H1 (cell line): ENCODE measurements around the gene MEI1. TPM values are rescaled to one million over a fixed set of nuclear protein-coding genes. Genes with fewer than 3 reads are reported as not detected.

ENCODE experiments used
- CTCF ChIA-PET: fragments of 300-600 bp; sonication (Branson Sonifier 250); formaldehyde crosslinking; loops from one replicate; lab custom pipeline; 2021; ENCODE audit not compliant: partially characterized antibody; lab: Charles Lee
- POLR2A ChIA-PET: fragments of 300-600 bp; sonication (Branson Sonifier 250); formaldehyde crosslinking; loops from one replicate; lab custom pipeline; 2021; ENCODE audit warnings: inconsistent platforms; ENCODE audit not compliant: partially characterized antibody; lab: Charles Lee
- DNase-seq, 2 experiments: peaks; one replicate each; pipeline versions ENCODE4 v3.0.0 to v3.0.0-alpha.2; 2010 to 2022; ENCODE audit warnings: low spot score in 2 of 2, low read depth in 1 of 2, mixed read lengths in 1 of 2
- FAIRE-seq: peaks from 2 replicates; lab custom pipeline; 2011; peaks lifted over from hg19 to GRCh38; lab: Jason Lieb, UNC
- H2AFZ ChIP-seq: 2 replicates; pipeline ENCODE4 v1.8.1; 2012; ENCODE audit warnings: low read length, inconsistent platforms
- H2AK5ac ChIP-seq: 2 replicates; pipeline ENCODE4 v1.6.1; 2013; ENCODE audit warnings: low read depth, low read length
- H2BK120ac ChIP-seq: replicated peaks from 2 replicates; pipeline ENCODE3; 2013; ENCODE audit warnings: low read depth, low read length, inconsistent platforms
- H2BK12ac ChIP-seq: 2 replicates; pipeline ENCODE4 v1.6.1; 2013; ENCODE audit warnings: low read depth, low read length
- H2BK15ac ChIP-seq: 2 replicates; pipeline ENCODE4 v1.6.1; 2013; ENCODE audit warnings: low read length
- H2BK20ac ChIP-seq: 2 replicates; pipeline ENCODE4 v1.6.1; 2013; ENCODE audit warnings: low read length
- H2BK5ac ChIP-seq: 2 replicates; pipeline ENCODE4 v1.6.1; 2013; ENCODE audit warnings: low read depth, low read length
- H3K14ac ChIP-seq: 2 replicates; pipeline ENCODE4 v1.6.1; 2013; ENCODE audit warnings: inconsistent platforms; ENCODE audit not compliant: insufficient read length
- H3K18ac ChIP-seq: 2 replicates; pipeline ENCODE4 v1.6.1; 2013; ENCODE audit warnings: low read length; ENCODE audit errors: extremely low read depth
- H3K23ac ChIP-seq: 2 replicates; pipeline ENCODE4 v1.6.1; 2013; ENCODE audit warnings: inconsistent platforms; ENCODE audit not compliant: insufficient read length
- H3K23me2 ChIP-seq: 2 replicates; pipeline ENCODE4 v1.6.1; 2013; ENCODE audit warnings: low read depth, low read length
- H3K27ac ChIP-seq: 2 replicates; pipeline ENCODE4 v1.6.1; 2011; ENCODE audit warnings: low read depth, low read length, inconsistent platforms
- H3K27me3 ChIP-seq, 4 experiments: replicated peaks in 1 of 4; 1 replicate in 1 of 4; 2 replicates in 3 of 4; pipeline versions ENCODE4 v1.6.1 to v1.8.1; 2011 to 2013; ENCODE audit warnings: low read length in 3 of 4, mild to moderate bottlenecking in 3 of 4, inconsistent platforms in 2 of 4, mixed read lengths in 2 of 4, moderate library complexity in 1 of 4; ENCODE audit not compliant: control insufficient read depth in 3 of 4, insufficient read depth in 3 of 4; ENCODE audit errors: extremely low read depth in 1 of 4
- H3K36me3 ChIP-seq, 4 experiments: 2 replicates each; pipeline versions ENCODE4 v1.6.1 to v1.8.1; 2011 to 2013; ENCODE audit warnings: mild to moderate bottlenecking in 4 of 4, low read length in 3 of 4, moderate library complexity in 2 of 4, control low read depth in 1 of 4, inconsistent platforms in 1 of 4; ENCODE audit not compliant: insufficient read depth in 4 of 4, control insufficient read depth in 2 of 4
- H3K4ac ChIP-seq: replicated peaks from 2 replicates; pipeline ENCODE3; 2013; ENCODE audit warnings: low read length, low read depth, mixed read lengths, inconsistent platforms; ENCODE audit not compliant: insufficient read length
- H3K4me1 ChIP-seq, 4 experiments: replicated peaks in 1 of 4; 1 replicate in 1 of 4; 2 replicates in 3 of 4; pipeline versions ENCODE4 v1.6.1 to v1.8.1; 2011 to 2013; ENCODE audit warnings: low read length in 3 of 4, inconsistent platforms in 2 of 4, mixed read lengths in 1 of 4; ENCODE audit not compliant: insufficient read depth in 4 of 4, control insufficient read depth in 3 of 4
- H3K4me2 ChIP-seq, 2 experiments: 2 replicates each; pipeline versions ENCODE4 v1.6.1 to v1.8.1; 2011 to 2013; ENCODE audit warnings: low read depth in 2 of 2, low read length in 2 of 2, control low read depth in 1 of 2, inconsistent platforms in 1 of 2, mild to moderate bottlenecking in 1 of 2; ENCODE audit not compliant: insufficient read depth in 1 of 2
- H3K4me3 ChIP-seq, 4 experiments: fragments of 200-600, 300-600 bp in 1 of 4; sonication (generic), shearing (Covaris generic), sonication (Bioruptor Twin) in 1 of 4; 2 replicates each; pipeline versions ENCODE4 v1.5.1 to v1.8.1; 2011 to 2016; ENCODE audit warnings: low read length in 4 of 4, low read depth in 3 of 4, control low read depth in 2 of 4, inconsistent platforms in 2 of 4, mild to moderate bottlenecking in 2 of 4, mixed read lengths in 1 of 4, moderate library complexity in 1 of 4; ENCODE audit not compliant: insufficient read depth in 2 of 4; ENCODE audit errors: extremely low read depth in 1 of 4
- H3K56ac ChIP-seq: replicated peaks from 2 replicates; pipeline ENCODE3; 2013; ENCODE audit warnings: low read depth, mild to moderate bottlenecking, mixed read lengths, low read length, inconsistent platforms; ENCODE audit not compliant: insufficient read length
- H3K79me1 ChIP-seq: 2 replicates; pipeline ENCODE4 v1.6.1; 2013; ENCODE audit warnings: low read depth, low read length, control low read depth
- H3K79me2 ChIP-seq, 2 experiments: 2 replicates each; pipeline versions ENCODE4 v1.6.1 to v1.8.1; 2012 to 2013; ENCODE audit warnings: low read length in 2 of 2, mild to moderate bottlenecking in 2 of 2, inconsistent platforms in 1 of 2; ENCODE audit not compliant: insufficient read depth in 2 of 2, control insufficient read depth in 1 of 2
- H3K9ac ChIP-seq, 4 experiments: replicated peaks in 1 of 4; 1 replicate in 1 of 4; 2 replicates in 3 of 4; pipeline versions ENCODE4 v1.6.1 to v1.8.1; 2011 to 2013; ENCODE audit warnings: low read depth in 3 of 4, low read length in 3 of 4, control low read depth in 2 of 4, mild to moderate bottlenecking in 2 of 4, moderate library complexity in 2 of 4, inconsistent platforms in 1 of 4; ENCODE audit errors: extremely low read depth in 1 of 4
- H3K9me3 ChIP-seq, 2 experiments: 2 replicates each; pipeline versions ENCODE4 v1.6.1 to v1.8.1; 2012 to 2013; ENCODE audit warnings: mild to moderate bottlenecking in 2 of 2, moderate library complexity in 2 of 2, control low read depth in 1 of 2, inconsistent platforms in 1 of 2, low read depth in 1 of 2, low read length in 1 of 2, mixed read lengths in 1 of 2; ENCODE audit not compliant: insufficient read depth in 2 of 2
- H4K20me1 ChIP-seq, 2 experiments: replicated peaks in 1 of 2; 2 replicates each; pipeline versions ENCODE3 to v1.8.1; 2011 to 2013; ENCODE audit warnings: inconsistent platforms in 2 of 2, low read length in 2 of 2, mild to moderate bottlenecking in 1 of 2; ENCODE audit not compliant: insufficient read depth in 2 of 2, control insufficient read depth in 1 of 2
- H4K5ac ChIP-seq: 2 replicates; pipeline ENCODE4 v1.6.1; 2013; ENCODE audit warnings: low read length, low read depth, mixed read lengths, inconsistent platforms; ENCODE audit not compliant: insufficient read length
- H4K8ac ChIP-seq: 2 replicates; pipeline ENCODE4 v1.8.0; 2013; ENCODE audit warnings: mild to moderate bottlenecking, moderate library complexity, low read length, inconsistent platforms; ENCODE audit not compliant: insufficient read depth; ENCODE audit errors: extremely low read depth
- H4K91ac ChIP-seq: replicated peaks from 2 replicates; pipeline ENCODE3; 2013; ENCODE audit warnings: low read length, mixed read lengths, inconsistent platforms; ENCODE audit not compliant: insufficient read length
- CREB1 ChIP-seq: IDR thresholded peaks from 2 replicates; pipeline ENCODE4 v1.6.1; 2012; ENCODE audit warnings: inconsistent platforms
- RAD21 ChIP-seq, 2 experiments: IDR thresholded peaks in 1 of 2; conservative IDR thresholded peaks in 1 of 2; 2 replicates each; pipeline ENCODE4 v1.6.1; 2011; ENCODE audit warnings: low read depth in 2 of 2, low read length in 2 of 2, improper control_type of control experiment in 1 of 2, inconsistent platforms in 1 of 2, mild to moderate bottlenecking in 1 of 2, moderate library complexity in 1 of 2
- RBBP5 ChIP-seq: IDR thresholded peaks from 2 replicates; pipeline ENCODE4 v1.7.1; 2012; ENCODE audit warnings: low read depth, mild to moderate bottlenecking, inconsistent platforms, low read length, moderate library complexity, borderline replicate concordance
- RFX5 ChIP-seq: IDR thresholded peaks from 2 replicates; pipeline ENCODE4 v1.6.1; 2011; ENCODE audit warnings: low read depth, low read length, improper control_type of control experiment, borderline replicate concordance
- SIRT6 ChIP-seq: IDR thresholded peaks from one replicate; pipeline ENCODE4 v1.7.1; 2012; ENCODE audit warnings: low read length, inconsistent platforms
- WGBS, 2 experiments: shearing (Covaris generic) in 1 of 2; methylation state at CpG; one replicate each; pipeline versions ENCODE4 v1.1.6 to v1.1.7; 2013 to 2015; ENCODE audit warnings: low lambda C conversion rate in 2 of 2, mixed read lengths in 2 of 2, inconsistent platforms in 1 of 2, low coverage in 1 of 2, missing lambda C conversion rate in 1 of 2; ENCODE audit not compliant: insufficient replicate concordance in 2 of 2, insufficient coverage in 1 of 2, insufficient read length in 1 of 2; ENCODE audit errors: extremely low coverage in 1 of 2, missing lambda C conversion rate in 1 of 2; 5-methylcytosine and 5-hydroxymethylcytosine counted together
- polyA plus RNA-seq, 7 experiments: library from polyadenylated mRNA; depleted of rRNA in 3 of 7; stranded (reverse) in 5 of 7; unstranded in 2 of 7; fragments of >200 nt in 5 of 7; fragments of 200-250 nt in 2 of 7; gene quantifications; 1 replicate in 5 of 7; 2 replicates in 1 of 7; 4 replicates in 1 of 7; pipeline versions ENCODE4 v1.2.1 to v1.2.3, GENCODE V29; 2011 to 2013; ENCODE audit warnings: missing spikeins in 2 of 7, mixed read lengths in 2 of 7
- total RNA-seq: library from RNA; stranded (reverse); fragmentation: NEBNext Ultra II Directional; extraction: Animal tissue kit (Norgen Biotek cat#: 25700); gene quantifications from 2 replicates; pipeline ENCODE4 v1.2.1, GENCODE V29; 2021
- TF ChIP-seq, protein P1 (sequence below): IDR thresholded peaks from 2 replicates; pipeline ENCODE4 v1.6.1; 2012; ENCODE audit warnings: inconsistent platforms
- TF ChIP-seq, protein P2 (sequence below): IDR thresholded peaks from 2 replicates; pipeline ENCODE4 v1.6.1; 2012; ENCODE audit warnings: inconsistent platforms

The MEI1 gene
- total and polyA plus RNA-seq, 2 of the 8 experiments (the other 6 are each of a cell fraction or from before 2014, with no cell fraction given), result 0.27 to 0.54 TPM

DNA sequence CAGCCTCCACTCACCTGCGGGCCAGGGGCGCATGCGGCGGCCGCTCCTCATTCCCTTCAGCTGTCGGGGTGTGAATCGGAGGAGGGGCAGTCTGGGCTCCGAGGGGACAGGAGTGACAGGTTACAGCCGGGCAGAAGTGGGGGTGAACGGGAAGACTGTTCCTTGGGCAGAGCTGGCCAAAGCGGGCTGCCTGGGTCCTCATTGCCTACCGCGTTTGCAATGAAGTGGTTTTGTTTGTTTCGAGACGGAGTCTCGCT, 733 bp downstream of the MEI1 start:
- CTCF ChIA-PET, result interaction anchor here (1.2 to 3.9 kb wide), 4 partner anchors 12 to 225 kb away, joined by 4 to 36 read pairs (median 25); partner anchors contain the start of genes SNU13 and TNFRSF13C
- H2AK5ac ChIP-seq, result no peak overlapping the region
- no peaks in the 10 kb centered on the region for H3K79me2 ChIP-seq
- H3K56ac ChIP-seq, result no peak overlapping the region
- no peak overlapping the region for H3K9ac ChIP-seq
- no peak overlapping the region for H3K23ac ChIP-seq
- no peaks in the 10 kb centered on the region for H3K79me1 ChIP-seq
- H3K4me3 ChIP-seq, result no peak overlapping the region
- H2BK20ac ChIP-seq, result no peak overlapping the region
- no peak for DNase-seq
- H2BK5ac ChIP-seq, result no peak overlapping the region
- WGBS, 2 experiments, result 96% methylated on average over 16 of the region's 16 CpGs; no CpG with 5 or more reads in 1 of the 2 experiments
- H3K27me3 ChIP-seq, result peaks cover 0 to 10% (median 6%) of the 10 kb centered on the region in 4 experiments; a peak in 6 of 7 replicates
- H3K4me1 ChIP-seq, result peaks cover 0 to 6% (median 4%) of the 10 kb centered on the region in 4 experiments; a peak in 5 of 7 replicates
- no peak overlapping the region for H3K4me2 ChIP-seq
- no peak overlapping the region for H2BK12ac ChIP-seq
- H2BK120ac ChIP-seq, result no peak overlapping the region
- no peak overlapping the region for H4K91ac ChIP-seq
- H4K8ac ChIP-seq, result no peak overlapping the region
- no peaks in the 10 kb centered on the region for H3K36me3 ChIP-seq
- H3K27ac ChIP-seq, result no peak overlapping the region
- no peak overlapping the region for H2AFZ ChIP-seq
- TF ChIP-seq RAD21 (IDR thresholded peaks at IDR 0.05 in 1 of 2, conservative IDR thresholded peaks at IDR 0.05 in 1 of 2; ENCODE audit: low read depth in 2 of 2, low read length in 2 of 2), result no peak
- TF ChIP-seq SIRT6, result no peak
- TF ChIP-seq, protein P1, sequence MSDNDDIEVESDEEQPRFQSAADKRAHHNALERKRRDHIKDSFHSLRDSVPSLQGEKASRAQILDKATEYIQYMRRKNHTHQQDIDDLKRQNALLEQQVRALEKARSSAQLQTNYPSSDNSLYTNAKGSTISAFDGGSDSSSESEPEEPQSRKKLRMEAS, result peak; percentile 64
- TF ChIP-seq, protein P2, sequence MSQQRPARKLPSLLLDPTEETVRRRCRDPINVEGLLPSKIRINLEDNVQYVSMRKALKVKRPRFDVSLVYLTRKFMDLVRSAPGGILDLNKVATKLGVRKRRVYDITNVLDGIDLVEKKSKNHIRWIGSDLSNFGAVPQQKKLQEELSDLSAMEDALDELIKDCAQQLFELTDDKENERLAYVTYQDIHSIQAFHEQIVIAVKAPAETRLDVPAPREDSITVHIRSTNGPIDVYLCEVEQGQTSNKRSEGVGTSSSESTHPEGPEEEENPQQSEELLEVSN, result peak; percentile 82
- no peak for TF ChIP-seq RFX5
- no peak for TF ChIP-seq CREB1
- TF ChIP-seq RBBP5, result no peak
- TF ChIP-seq, all 59 proteins: peak for 2
- H3K9me3 ChIP-seq, result peaks cover 0 to 7% of the 10 kb centered on the region in 2 experiments; a peak in 1 of 4 replicates
- POLR2A ChIA-PET, result interaction anchor here (1.2 kb wide), 1 partner anchor 41 kb away, joined by 3 read pairs; no protein-coding TSS in a partner anchor
- H4K5ac ChIP-seq, result no peak overlapping the region
- H2BK15ac ChIP-seq, result no peak overlapping the region
- H3K23me2 ChIP-seq, result 0 out of 2 replicates have a peak, but pooled peaks cover 2% of the 10 kb centered on the region
- H4K20me1 ChIP-seq, result peaks cover 0 to 2% of the 10 kb centered on the region in 2 experiments
- FAIRE-seq, result no peak
- no peak overlapping the region for H3K14ac ChIP-seq
- no peak overlapping the region for H3K4ac ChIP-seq
- no peak overlapping the region for H3K18ac ChIP-seq
